GM18517 (cell line): ENCODE data around the gene CYB561D1.

ENCODE experiments used
- ATAC-seq: cut with Tn5 transposase; IDR thresholded peaks from one replicate; pipeline ENCODE4 v1.9.1; 2021; ENCODE audit warnings: mild to moderate bottlenecking, moderate library complexity; ENCODE audit not compliant: unreplicated experiment

The CYB561D1 gene

DNA sequence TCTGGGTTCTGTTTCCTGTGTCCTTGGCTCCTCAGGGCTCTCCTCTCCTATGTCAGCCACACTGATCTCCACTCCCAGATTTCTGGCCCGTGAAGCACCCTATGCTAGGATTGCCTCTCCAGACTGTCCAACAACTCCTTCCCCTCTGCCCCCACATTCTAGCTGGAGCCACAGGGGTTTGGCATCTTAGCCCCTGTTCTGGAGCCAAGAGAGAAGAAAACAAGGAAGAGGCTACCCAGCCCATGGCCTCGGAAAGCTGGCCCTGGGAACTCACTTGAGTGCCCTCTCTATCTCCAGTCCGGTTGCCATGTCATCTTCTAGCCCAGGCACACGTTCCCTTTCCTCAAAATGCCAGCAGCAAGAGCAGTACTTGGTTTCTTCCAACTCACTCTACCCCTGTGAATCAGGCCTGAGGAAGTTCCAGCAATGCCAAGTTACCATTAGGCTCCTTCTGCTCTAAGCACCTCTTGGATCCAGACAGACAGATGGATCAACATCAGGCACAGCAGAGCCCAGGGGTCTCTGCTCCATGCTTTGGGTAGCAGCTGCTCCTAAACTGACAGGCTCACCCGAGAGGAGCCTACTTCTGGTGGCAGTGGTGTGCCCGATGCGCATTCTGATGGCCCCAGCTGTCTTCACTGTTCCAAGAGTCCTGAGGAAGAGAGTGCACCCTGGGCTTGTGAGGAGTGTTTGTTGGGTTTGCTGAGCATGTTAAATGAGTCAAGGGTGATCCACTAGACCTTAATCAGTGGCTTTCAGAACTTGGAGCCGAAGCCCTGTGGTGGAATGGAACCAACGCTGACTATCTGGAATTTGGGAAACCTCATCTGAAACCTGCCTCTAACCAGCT is 34.2 kb downstream of the CYB561D1 start:
- ATAC-seq, result no peak

DNA sequence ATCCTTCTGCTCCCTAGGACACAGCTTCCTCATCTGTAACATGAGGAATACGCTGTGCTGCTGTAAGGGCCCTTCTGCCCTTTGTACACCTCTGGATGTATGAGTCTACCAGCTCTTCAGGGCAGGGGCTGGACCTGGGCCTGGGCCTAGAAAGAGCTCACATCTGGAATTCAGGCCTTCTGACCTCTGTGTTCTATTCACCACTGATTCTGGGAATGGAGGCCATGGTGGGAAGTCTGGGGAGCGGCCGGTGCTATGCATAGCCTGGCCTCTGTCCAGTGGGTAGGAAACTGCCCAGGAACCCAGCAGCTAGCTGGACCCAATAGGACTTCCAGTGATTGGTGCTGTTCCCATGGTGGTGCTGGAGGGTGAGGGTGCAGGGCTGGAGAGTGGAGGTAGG is 34.8 kb downstream of the CYB561D1 start:
- no peak for ATAC-seq

- no peak for ATAC-seq
Observed at GRCh38 chr1:109529881-109530456, 36.1 kb downstream of the CYB561D1 start.

- ATAC-seq, result no peak
Observed at GRCh38 chr1:109530457-109531087, 36.7 kb downstream of the CYB561D1 start.

GRCh38 chr1:109531380-109531779 is 37.5 kb downstream of the CYB561D1 start:
- no peak for ATAC-seq

DNA sequence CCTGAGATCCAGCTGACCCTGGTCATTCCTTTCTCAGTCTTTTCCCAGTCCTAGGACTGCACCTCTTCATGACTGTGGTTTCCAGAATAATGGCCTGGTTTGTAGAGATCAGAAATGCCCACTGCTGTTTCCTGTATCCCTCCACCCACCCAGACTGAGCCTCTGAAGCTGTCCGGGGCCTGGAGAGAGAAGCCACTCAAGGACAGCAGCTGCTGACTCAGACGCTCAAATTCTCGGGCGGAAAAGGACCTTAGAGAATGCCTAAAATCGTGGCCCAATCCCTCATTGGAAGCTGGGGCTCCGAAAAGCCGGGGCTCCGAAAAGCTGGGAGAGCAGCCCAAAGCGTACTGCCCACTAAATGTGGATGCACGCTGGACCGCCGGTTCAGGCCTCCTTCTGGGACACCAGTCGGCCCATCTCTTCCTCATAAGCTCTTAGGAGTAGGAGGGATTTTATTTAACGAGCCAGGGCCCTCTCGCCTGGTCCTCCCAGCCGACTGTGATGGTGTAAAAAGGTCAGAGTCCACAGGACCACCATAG is 38.0 kb downstream of the CYB561D1 start:
- no peak for ATAC-seq

GRCh38 chr1:109532365-109533136 is 38.7 kb downstream of the CYB561D1 start:
- peak; percentile 58 for ATAC-seq

GRCh38 chr1:109534307-109534858 is 40.5 kb downstream of the CYB561D1 start:
- ATAC-seq, result no peak

DNA sequence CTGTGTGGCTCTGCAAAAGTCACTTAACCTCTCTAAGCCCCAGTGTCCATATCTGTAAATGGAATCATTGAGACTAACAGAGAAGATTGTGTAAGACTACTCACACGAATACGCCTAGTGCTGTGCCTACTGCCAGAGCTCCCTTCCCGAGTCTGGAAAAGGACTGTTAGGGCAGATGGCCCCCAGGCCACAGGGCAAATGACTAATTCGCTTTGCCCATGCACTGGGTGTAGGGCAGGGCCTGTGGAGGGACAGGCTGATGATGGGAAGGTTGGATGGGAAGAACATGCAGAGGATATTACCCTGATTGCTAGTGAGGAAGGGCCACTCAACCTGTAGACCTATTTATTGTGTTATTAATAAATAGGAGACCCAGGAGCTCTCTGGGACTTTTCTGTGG is 41.6 kb downstream of the CYB561D1 start:
- ATAC-seq, result no peak

- no peak for ATAC-seq
Observed at GRCh38 chr1:109535971-109536491, 42.1 kb downstream of the CYB561D1 start.

DNA sequence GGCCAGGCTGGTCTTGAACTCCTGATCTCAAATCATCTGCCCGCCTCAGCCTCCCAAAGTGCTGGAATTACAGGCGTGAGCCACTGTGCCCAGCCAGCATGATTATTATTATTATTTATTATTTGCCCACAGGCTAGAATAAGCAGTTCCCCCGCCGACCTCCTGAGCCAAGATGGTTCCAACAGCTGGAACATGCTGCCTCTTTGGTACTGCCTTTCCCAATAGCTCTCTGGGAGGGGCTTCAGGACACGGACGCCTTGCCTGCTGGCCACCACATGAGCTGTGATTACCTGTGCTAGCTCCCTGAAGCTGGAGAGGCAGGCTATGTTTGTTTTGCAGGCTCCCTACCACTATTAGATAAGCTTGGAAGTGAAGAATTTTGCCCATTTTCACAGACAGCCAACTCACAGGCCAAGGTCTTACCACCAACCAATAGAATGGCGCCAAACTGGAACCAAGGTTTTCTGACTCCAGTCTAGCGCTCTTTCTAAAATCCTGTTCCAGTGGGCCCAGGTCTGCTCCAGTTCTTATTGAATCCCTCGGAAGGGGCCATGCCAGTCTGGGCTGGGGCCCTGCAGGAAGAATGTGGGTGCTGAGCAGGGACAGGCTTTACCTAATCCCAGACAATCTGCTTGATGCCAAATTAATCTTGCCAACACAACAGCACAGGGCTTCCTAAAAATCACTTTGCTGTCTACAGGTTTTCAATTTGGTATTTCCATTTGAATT is 43.7 kb downstream of the CYB561D1 start:
- no peak for ATAC-seq

DNA sequence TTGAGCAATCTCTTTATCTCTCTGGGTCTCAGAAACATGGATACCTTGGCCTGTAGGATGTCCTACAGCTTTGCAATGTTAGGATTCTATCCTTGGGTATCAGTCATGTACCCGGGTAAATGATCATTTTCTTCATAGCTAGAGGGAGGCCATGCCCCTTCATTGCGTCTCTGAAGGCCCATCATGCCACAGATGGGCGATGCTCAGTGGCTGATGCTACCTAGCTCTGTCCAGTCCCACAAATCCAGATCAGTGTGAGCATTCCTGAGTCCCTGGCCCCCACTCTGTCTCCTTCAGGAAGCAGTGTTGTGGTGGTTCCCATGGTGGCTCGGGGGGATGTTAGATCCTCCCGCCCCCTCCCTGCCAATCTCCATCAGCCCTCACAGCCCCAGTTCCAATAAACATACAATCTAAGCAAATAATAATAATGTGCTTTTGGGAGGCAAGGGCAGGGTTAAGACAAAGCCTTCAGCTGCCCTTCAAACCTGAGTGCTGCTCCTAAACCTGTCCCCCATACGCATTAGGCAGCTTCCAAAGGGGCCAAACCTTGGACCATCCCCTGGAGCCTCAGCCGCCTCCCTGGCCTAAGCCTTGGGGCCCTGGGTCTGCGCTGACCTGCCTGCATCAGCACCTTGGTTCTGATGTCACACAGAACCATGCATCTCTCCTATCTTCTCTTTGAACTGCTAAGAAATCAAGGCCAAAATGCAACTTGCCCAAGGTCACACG is 45.1 kb downstream of the CYB561D1 start:
- no peak for ATAC-seq

GRCh38 chr1:109539676-109540075 is 45.8 kb downstream of the CYB561D1 start, which contains the start of gene GPR61:
Gene GPR61, plus strand, starts transcription at chr1:109539872. Its CDS starts 3,151 bp downstream, at chr1:109543023.
- ATAC-seq, result no peak

- ATAC-seq, result no peak
Observed at GRCh38 chr1:109541102-109541501, 47.2 kb downstream of the CYB561D1 start.

- no peak for ATAC-seq
Observed at GRCh38 chr1:109542657-109543056, 48.8 kb downstream of the CYB561D1 start.

GRCh38 chr1:109543283-109543987 is 49.5 kb downstream of the CYB561D1 start:
- ATAC-seq, result no peak

DNA sequence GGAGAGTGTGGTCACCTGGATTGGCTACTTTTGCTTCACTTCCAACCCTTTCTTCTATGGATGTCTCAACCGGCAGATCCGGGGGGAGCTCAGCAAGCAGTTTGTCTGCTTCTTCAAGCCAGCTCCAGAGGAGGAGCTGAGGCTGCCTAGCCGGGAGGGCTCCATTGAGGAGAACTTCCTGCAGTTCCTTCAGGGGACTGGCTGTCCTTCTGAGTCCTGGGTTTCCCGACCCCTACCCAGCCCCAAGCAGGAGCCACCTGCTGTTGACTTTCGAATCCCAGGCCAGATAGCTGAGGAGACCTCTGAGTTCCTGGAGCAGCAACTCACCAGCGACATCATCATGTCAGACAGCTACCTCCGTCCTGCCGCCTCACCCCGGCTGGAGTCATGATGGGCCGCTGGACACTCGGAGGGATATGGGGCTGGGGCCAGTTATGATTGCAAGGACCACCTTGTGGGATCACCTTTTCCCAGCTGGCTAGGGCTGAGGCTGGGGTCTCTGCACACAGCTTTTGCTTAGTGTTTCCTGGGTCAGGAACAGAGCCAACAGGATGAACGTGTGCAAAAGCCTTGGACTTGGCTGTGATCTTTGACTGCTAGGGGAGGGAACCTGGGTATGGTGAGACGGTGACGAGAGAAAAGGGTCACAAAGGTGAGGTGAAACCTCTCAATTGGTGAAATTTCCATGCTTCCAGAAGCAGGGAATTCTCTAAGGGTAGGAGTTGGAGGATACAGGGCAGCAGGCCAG is 50.3 kb downstream of the CYB561D1 start:
- ATAC-seq, result no peak
